Measurements from ENCODE around the gene TRAF3. TPM values are rescaled to one million over a fixed set of nuclear protein-coding genes. Genes with fewer than 3 reads are reported as not detected.
A peak's percentile ranks its signal among the peaks of the same experiment; 100 is the strongest.

The TRAF3 gene
- total RNA-seq, 1 donor from 2014 or later, result 26.3 TPM

- Mint-ChIP-seq H3K27me3 (no peaks in the 10 kb centered on the region), H3K4me1 (ENCODE audit: low read depth) (peaks cover 19% of the 10 kb centered on the region), H3K36me3 (ENCODE audit: insufficient read depth) (no peaks in the 10 kb centered on the region), H3K4me3 (ENCODE audit: low read depth) (peak overlapping the region; percentile 76), H3K27ac (no peak overlapping the region), H3K9me3 (ENCODE audit: low read depth) (no peaks in the 10 kb centered on the region)
- TF ChIP-seq CTCF (IDR thresholded peaks at IDR 0.05; ENCODE audit: unreplicated experiment), result no peak
- no peak for DNase-seq (ENCODE audit: low spot score, unreplicated experiment)
Observed at GRCh38 chr14:102779574-102780315, 2.5 kb downstream of the TRAF3 start.

GRCh38 chr14:102781063-102781462 is 3.8 kb downstream of the TRAF3 start:
- no peak overlapping the region for H3K4me3 Mint-ChIP-seq (ENCODE audit: low read depth)

GRCh38 chr14:102782974-102783373 is 5.7 kb downstream of the TRAF3 start:
- no peaks in the 10 kb centered on the region for H3K36me3 Mint-ChIP-seq (ENCODE audit: insufficient read depth)
- H3K4me3 Mint-ChIP-seq (ENCODE audit: low read depth), result no peak overlapping the region

More at GRCh38 chr14:102781063-102781462, 3.8 kb downstream of the TRAF3 start:
- Mint-ChIP-seq H3K27me3 (no peaks in the 10 kb centered on the region), H3K4me1 (ENCODE audit: low read depth) (peaks cover 18% of the 10 kb centered on the region), H3K36me3 (ENCODE audit: insufficient read depth) (no peaks in the 10 kb centered on the region), H3K27ac (no peak overlapping the region), H3K9me3 (ENCODE audit: low read depth) (no peaks in the 10 kb centered on the region)
- TF ChIP-seq CTCF (IDR thresholded peaks at IDR 0.05; ENCODE audit: unreplicated experiment), result no peak
- DNase-seq (ENCODE audit: low spot score, unreplicated experiment), result no peak

GRCh38 chr14:102784892-102785594 is 7.8 kb downstream of the TRAF3 start:
- Mint-ChIP-seq H3K4me3 (ENCODE audit: low read depth) (no peak overlapping the region), H3K9me3 (ENCODE audit: low read depth) (no peaks in the 10 kb centered on the region), H3K27me3 (no peaks in the 10 kb centered on the region), H3K4me1 (ENCODE audit: low read depth) (peaks cover under 1% of the 10 kb centered on the region), H3K36me3 (ENCODE audit: insufficient read depth) (peaks cover 2% of the 10 kb centered on the region), H3K27ac (no peak overlapping the region)
- no peak for TF ChIP-seq CTCF (IDR thresholded peaks at IDR 0.05; ENCODE audit: unreplicated experiment)
- DNase-seq (ENCODE audit: low spot score, unreplicated experiment), result no peak

More at GRCh38 chr14:102782974-102783373, 5.7 kb downstream of the TRAF3 start:
- no peak for TF ChIP-seq CTCF (IDR thresholded peaks at IDR 0.05; ENCODE audit: unreplicated experiment)
- H3K27ac Mint-ChIP-seq, result no peak overlapping the region
- no peak for DNase-seq (ENCODE audit: low spot score, unreplicated experiment)
- no peaks in the 10 kb centered on the region for H3K9me3 Mint-ChIP-seq (ENCODE audit: low read depth)
- H3K4me1 Mint-ChIP-seq (ENCODE audit: low read depth), result peaks cover 18% of the 10 kb centered on the region
- no peaks in the 10 kb centered on the region for H3K27me3 Mint-ChIP-seq

- Mint-ChIP-seq H3K4me3 (ENCODE audit: low read depth) (no peak overlapping the region), H3K36me3 (ENCODE audit: insufficient read depth) (peaks cover 2% of the 10 kb centered on the region), H3K9me3 (ENCODE audit: low read depth) (peaks cover 2% of the 10 kb centered on the region), H3K27me3 (no peaks in the 10 kb centered on the region), H3K27ac (no peak overlapping the region), H3K4me1 (ENCODE audit: low read depth) (no peaks in the 10 kb centered on the region)
- no peak for TF ChIP-seq CTCF (IDR thresholded peaks at IDR 0.05; ENCODE audit: unreplicated experiment)
- no peak for DNase-seq (ENCODE audit: low spot score, unreplicated experiment)
Observed at GRCh38 chr14:102785595-102785963, 8.3 kb downstream of the TRAF3 start.
